ENCODE results near the gene SLC45A2. TPM values are rescaled to one million over a fixed set of nuclear protein-coding genes. Genes with fewer than 3 reads are reported as not detected.

SLC45A2 gene
- total RNA-seq, 3 donors from 2014 or later (not counting 1 experiment from before 2014, with no cell fraction given), result not detected

GRCh38 chr5:34030048-34030447, 45.6 kb upstream of the SLC45A2 start:
- intact Hi-C loops (cut with micrococcal nuclease), result no loop called here
- TF ChIP-seq, protein P1, sequence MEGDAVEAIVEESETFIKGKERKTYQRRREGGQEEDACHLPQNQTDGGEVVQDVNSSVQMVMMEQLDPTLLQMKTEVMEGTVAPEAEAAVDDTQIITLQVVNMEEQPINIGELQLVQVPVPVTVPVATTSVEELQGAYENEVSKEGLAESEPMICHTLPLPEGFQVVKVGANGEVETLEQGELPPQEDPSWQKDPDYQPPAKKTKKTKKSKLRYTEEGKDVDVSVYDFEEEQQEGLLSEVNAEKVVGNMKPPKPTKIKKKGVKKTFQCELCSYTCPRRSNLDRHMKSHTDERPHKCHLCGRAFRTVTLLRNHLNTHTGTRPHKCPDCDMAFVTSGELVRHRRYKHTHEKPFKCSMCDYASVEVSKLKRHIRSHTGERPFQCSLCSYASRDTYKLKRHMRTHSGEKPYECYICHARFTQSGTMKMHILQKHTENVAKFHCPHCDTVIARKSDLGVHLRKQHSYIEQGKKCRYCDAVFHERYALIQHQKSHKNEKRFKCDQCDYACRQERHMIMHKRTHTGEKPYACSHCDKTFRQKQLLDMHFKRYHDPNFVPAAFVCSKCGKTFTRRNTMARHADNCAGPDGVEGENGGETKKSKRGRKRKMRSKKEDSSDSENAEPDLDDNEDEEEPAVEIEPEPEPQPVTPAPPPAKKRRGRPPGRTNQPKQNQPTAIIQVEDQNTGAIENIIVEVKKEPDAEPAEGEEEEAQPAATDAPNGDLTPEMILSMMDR (IDR thresholded peaks at IDR 0.05), result no peak
- H3K9me3 ChIP-seq (ENCODE audit: control insufficient read depth, insufficient read depth, low read length), result no peaks in the 10 kb centered on the region
- no peak overlapping the region for H3K4me3 ChIP-seq (ENCODE audit: low read length)
- Mint-ChIP-seq H3K27ac (no peak overlapping the region), H3K27me3 (ENCODE audit: low read depth in 2 of 2) (no peaks in the 10 kb centered on the region), H3K9me3 (no peaks in the 10 kb centered on the region), H3K4me3 (no peak overlapping the region), H3K4me1 (peaks cover 0 to 9% of the 10 kb centered on the region in 2 donors), H3K36me3 (peaks cover 25% of the 10 kb centered on the region)
- H3K27me3 ChIP-seq (ENCODE audit: control insufficient read depth, insufficient read depth, low read length), result no peaks in the 10 kb centered on the region
- no peak for DNase-seq
- no peak overlapping the region for H3K27ac ChIP-seq (ENCODE audit: low read length)
- no CpG with 5 or more reads among the region's 1 CpG for WGBS (ENCODE audit: insufficient coverage)
- no peak for ATAC-seq
- H3K4me1 ChIP-seq (ENCODE audit: control insufficient read depth, insufficient read depth, low read length), result no peaks in the 10 kb centered on the region
- H3K36me3 ChIP-seq (ENCODE audit: control insufficient read depth, insufficient read depth, low read length), result peaks cover 9% of the 10 kb centered on the region

- no peak overlapping the region for H3K4me3 ChIP-seq (ENCODE audit: low read length)
- WGBS (ENCODE audit: insufficient coverage), result 94% methylated on average over 3 of the region's 3 CpGs
- H3K9me3 Mint-ChIP-seq, result no peaks in the 10 kb centered on the region
- H3K4me1 Mint-ChIP-seq, result peaks cover 0 to under 1% of the 10 kb centered on the region in 2 donors
- DNase-seq (no peak), ATAC-seq (no peak)
- no peaks in the 10 kb centered on the region for H3K9me3 ChIP-seq (ENCODE audit: control insufficient read depth, insufficient read depth, low read length)
- H3K27ac Mint-ChIP-seq, result no peak overlapping the region
- intact Hi-C loops (cut with micrococcal nuclease), result no loop called here
- no peaks in the 10 kb centered on the region for H3K27me3 Mint-ChIP-seq (ENCODE audit: low read depth in 2 of 2)
- H3K4me1 ChIP-seq (ENCODE audit: control insufficient read depth, insufficient read depth, low read length), result no peaks in the 10 kb centered on the region
- H3K27me3 ChIP-seq (ENCODE audit: control insufficient read depth, insufficient read depth, low read length), result no peaks in the 10 kb centered on the region
- H3K4me3 Mint-ChIP-seq, result no peak overlapping the region
- peaks cover 18% of the 10 kb centered on the region for H3K36me3 Mint-ChIP-seq
- TF ChIP-seq, protein P1 (IDR thresholded peaks at IDR 0.05), result no peak
- peaks cover 4% of the 10 kb centered on the region for H3K36me3 ChIP-seq (ENCODE audit: control insufficient read depth, insufficient read depth, low read length)
- H3K27ac ChIP-seq (ENCODE audit: low read length), result no peak overlapping the region
Measured at GRCh38 chr5:34028349-34028748, 43.9 kb upstream of the SLC45A2 start.

DNA sequence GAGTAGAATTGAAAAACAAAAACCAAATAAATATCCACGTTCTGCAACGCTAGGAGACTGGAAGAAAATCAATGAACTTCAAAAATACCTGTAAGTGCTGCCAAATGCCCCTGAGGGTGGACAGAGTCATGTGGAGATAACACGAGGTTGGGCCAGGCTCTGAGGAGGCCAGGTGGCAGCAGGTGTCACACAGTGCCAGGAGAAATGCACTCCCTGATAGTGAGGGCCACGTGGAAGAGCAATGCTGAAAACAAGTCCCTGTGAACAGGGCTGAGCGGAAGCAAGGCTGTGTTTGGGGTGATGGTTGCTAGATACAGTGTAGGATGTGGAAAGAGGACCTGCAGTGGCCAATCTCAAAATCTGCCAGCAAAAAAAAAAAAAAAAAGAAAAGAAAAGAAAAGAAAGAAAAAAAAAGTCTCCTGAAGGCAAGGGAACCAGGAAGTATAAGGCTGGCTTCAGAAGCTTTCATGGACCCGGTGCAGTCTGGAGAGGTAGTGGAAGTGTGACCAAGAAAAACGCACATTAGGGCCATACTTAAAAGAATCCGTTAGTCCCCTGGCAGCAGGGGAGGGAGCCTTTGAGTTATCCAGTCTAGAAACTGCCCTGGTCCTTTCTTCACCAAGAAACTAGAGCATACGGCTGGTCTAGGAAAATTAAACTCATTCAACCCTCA, 41.7 kb upstream of the SLC45A2 start:
- no peak overlapping the region for H3K27ac Mint-ChIP-seq
- TF ChIP-seq, protein P1 (IDR thresholded peaks at IDR 0.05), result no peak
- intact Hi-C loops (cut with micrococcal nuclease), result no loop called here

More for the DNA sequence above, 41.7 kb upstream of the SLC45A2 start:
- H3K4me1 Mint-ChIP-seq, result peaks cover 13 to 18% of the 10 kb centered on the region in 2 donors
- Histone ChIP-seq H3K4me1 (ENCODE audit: control insufficient read depth, insufficient read depth, low read length) (no peaks in the 10 kb centered on the region), H3K27ac (ENCODE audit: low read length) (no peak overlapping the region), H3K9me3 (ENCODE audit: control insufficient read depth, insufficient read depth, low read length) (no peaks in the 10 kb centered on the region), H3K36me3 (ENCODE audit: control insufficient read depth, insufficient read depth, low read length) (no peaks in the 10 kb centered on the region), H3K27me3 (ENCODE audit: control insufficient read depth, insufficient read depth, low read length) (no peaks in the 10 kb centered on the region), H3K4me3 (ENCODE audit: low read length) (no peak overlapping the region)
- H3K27me3 Mint-ChIP-seq (ENCODE audit: low read depth in 2 of 2), result no peaks in the 10 kb centered on the region
- ATAC-seq (no peak), DNase-seq (no peak)
- H3K4me3 Mint-ChIP-seq, result no peak overlapping the region
- H3K9me3 Mint-ChIP-seq, result no peaks in the 10 kb centered on the region
- WGBS (ENCODE audit: insufficient coverage), result 92% methylated on average over 8 of the region's 9 CpGs
- peaks cover 13% of the 10 kb centered on the region for H3K36me3 Mint-ChIP-seq

Data from natural killer cell (primary cell).